HG03342 (cell line): ENCODE measurements around the gene NFKB2.
A peak's percentile ranks its signal among the peaks of the same experiment; 100 is the strongest.

Experiments used
- ATAC-seq: cut with Tn5 transposase; IDR thresholded peaks from one replicate; pipeline ENCODE4 v1.9.1; 2021; ENCODE audit warnings: mild to moderate bottlenecking, moderate library complexity; ENCODE audit not compliant: unreplicated experiment

The NFKB2 gene

GRCh38 chr10:102420714-102421506, 25.4 kb downstream of the NFKB2 start, which contains the start of gene FBXL15:
FBXL15 (plus strand) TSS chr10:102420836; CDS start chr10:102421130, 294 bp downstream.
- ATAC-seq = peak; percentile 62

GRCh38 chr10:102421507-102421756, 25.9 kb downstream of the NFKB2 start:
- no peak for ATAC-seq

DNA sequence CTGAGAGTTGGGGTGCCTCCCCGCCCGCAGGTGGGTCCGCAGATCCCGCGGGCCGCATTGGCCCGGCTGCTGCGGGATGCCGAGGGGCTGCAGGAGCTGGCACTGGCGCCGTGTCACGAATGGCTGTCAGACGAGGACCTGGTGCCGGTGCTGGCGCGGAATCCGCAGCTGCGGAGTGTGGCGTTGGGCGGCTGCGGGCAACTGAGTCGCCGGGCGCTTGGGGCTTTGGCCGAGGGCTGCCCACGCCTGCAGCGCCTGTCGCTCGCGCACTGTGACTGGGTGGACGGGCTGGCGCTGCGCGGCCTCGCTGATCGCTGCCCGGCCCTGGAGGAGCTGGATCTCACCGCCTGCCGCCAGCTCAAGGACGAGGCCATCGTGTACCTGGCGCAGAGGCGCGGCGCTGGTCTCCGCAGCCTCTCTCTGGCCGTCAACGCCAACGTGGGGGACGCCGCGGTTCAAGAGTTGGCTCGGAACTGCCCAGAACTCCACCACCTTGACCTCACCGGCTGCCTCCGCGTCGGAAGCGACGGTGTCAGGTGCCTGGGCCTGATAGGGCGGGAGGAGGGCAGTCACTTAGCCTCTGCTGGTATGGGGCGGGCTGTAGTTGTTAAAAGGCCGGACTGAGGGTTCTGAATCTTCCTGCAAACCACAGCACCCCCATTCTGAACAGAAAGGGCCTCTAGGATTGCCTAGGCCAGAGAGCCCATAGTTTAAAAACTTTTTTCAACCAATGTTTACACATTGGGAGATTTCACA, 26.4 kb downstream of the NFKB2 start:
- ATAC-seq = peak; percentile 4

DNA sequence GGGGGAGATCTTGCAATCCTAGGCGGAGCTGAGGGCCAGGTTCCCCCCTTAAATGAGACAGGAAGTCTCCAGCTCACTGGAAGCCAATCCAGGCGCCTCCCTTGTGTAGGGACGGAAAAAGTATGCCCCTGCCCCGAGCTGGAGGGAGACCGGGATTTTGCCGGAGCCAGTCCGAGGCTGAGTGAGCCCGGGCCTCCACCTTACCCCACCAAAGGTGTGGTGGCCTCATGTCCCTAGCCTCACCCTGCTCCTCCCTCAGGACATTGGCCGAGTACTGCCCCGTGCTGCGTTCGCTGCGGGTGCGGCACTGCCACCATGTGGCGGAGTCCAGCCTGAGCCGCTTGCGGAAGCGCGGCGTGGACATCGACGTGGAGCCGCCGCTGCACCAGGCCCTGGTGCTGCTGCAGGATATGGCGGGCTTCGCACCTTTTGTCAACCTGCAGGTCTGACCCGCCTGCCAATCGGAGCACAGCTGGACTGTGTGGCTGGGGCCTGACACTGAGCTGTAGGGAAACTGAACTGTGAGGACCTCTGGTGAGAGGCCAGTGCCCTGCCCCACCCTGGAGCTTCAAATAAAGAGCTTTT, 27.1 kb downstream of the NFKB2 start:
- ATAC-seq = no peak

- ATAC-seq = no peak
Observed at GRCh38 chr10:102423372-102423968, 28.0 kb downstream of the NFKB2 start.

- no peak for ATAC-seq
Observed at GRCh38 chr10:102424145-102424544, 28.6 kb downstream of the NFKB2 start.

DNA sequence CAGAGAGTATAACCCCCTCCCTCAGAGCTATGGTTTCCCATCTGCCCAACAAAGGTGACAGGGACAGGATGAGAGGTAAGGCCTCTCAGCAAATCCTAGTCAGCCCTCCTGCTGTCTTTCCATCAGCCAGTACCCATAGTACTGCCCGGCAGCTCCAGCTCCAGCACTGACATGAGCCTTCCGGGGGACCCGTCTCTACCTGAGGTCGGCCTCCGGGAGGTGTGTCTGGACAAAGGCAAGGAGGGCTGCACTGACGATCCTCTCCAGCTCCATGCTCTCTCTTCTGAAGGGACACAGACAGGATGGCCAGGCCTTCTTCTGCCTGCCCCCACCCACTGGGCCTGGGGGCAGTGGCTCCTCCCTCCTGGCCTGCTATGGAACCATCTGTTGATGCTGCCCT, 29.4 kb downstream of the NFKB2 start:
- ATAC-seq = no peak

GRCh38 chr10:102425444-102425843, 29.9 kb downstream of the NFKB2 start:
- no peak for ATAC-seq

- ATAC-seq = no peak
Observed at GRCh38 chr10:102426803-102427287, 31.3 kb downstream of the NFKB2 start.

GRCh38 chr10:102429468-102429867, 34.0 kb downstream of the NFKB2 start:
- no peak for ATAC-seq

DNA sequence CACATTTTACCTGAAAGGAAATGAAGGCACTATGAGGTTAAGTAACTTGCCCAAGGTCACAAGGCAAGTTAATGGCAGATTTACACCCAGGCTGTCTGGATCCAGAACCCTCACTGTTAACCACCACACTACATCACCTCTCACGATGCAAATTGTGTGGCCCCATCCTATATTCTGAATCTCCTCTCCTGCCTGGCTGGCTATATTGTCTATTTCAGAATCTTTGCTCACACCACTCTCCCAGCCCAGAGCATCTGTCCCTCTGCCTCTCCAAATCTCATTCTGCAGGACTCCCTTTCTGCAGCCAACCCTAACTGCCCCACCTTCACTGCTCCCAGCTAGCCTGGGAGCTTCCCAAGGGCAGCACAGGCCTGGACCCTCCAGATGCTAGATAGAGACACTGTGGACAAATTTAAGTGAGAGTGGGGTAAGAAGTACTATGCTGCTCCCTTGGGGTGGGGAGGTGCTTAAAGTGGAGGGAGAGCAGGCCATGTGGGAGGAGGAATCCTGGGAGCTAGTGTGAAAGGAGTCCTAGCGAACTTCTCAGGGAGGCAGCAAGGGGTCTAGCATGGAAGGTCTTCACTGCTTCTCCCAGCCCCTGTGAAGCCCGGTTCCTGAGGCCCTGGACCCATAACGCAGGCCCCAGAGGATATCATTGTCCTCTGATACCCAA, 36.1 kb downstream of the NFKB2 start:
- no peak for ATAC-seq

GRCh38 chr10:102432162-102432950, 36.9 kb downstream of the NFKB2 start, which contains the start of gene CUEDC2:
CUEDC2 (minus strand) TSS chr10:102432574; CDS start chr10:102425188, 7,386 bp downstream.
- peak; percentile 82 for ATAC-seq

GRCh38 chr10:102433619-102434046, 38.1 kb downstream of the NFKB2 start:
- no peak for ATAC-seq

GRCh38 chr10:102434394-102435132, 39.1 kb downstream of the NFKB2 start:
- ATAC-seq = no peak

DNA sequence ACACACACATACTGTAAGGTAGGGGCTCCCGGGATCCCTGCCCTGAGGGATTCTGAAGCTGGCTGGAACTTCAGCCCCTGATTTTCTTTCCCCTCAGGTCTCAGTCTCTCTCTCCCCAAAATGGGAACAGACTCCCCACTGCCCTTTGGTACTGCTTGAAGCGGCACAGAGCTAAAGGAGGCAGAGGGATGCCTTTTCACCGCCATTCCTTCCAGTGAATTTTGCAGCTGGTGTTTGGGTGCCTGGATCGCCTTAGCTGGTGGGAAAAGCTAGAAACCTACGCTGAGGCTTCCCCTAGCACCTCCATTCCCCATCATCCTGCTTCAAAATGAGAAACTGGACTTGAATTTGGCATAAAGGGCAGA, 39.6 kb downstream of the NFKB2 start:
- no peak for ATAC-seq

DNA sequence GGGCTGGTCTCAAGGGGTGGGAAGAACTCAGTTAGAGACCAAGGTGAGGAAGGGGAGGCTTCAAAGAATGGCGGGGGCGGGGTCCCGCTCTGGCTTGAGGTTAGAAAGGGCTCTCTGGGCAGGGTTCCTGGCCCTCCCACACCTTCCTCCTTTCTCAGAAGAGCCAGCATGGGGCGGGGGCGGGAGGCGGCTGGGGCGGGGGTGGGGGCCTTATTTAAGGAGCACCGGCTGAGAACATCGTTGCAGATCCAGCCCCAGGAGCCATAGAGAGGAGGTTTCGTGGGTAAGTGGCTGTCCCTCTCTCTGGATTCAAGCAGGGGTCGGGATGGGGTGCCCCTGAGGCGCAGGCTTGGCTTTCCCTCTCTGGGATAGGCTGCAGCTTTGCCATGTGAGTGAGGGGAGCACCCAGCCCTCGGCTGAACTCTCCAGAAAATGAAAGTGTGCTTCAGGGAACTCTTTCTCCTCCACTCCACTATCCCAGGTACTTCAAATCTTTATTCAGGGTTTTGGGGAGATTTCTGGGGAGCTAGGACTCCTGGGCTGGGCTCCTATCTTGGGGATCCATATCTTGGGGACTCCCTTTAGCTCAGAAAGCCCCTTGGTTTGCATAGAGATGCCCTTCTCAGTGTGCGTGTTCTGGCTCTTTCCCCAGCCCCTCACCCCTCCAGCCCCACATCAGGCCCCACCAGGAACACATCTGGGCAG, 40.2 kb downstream of the NFKB2 start:
- ATAC-seq = no peak

GRCh38 chr10:102436312-102436711, 40.8 kb downstream of the NFKB2 start:
- no peak for ATAC-seq

DNA sequence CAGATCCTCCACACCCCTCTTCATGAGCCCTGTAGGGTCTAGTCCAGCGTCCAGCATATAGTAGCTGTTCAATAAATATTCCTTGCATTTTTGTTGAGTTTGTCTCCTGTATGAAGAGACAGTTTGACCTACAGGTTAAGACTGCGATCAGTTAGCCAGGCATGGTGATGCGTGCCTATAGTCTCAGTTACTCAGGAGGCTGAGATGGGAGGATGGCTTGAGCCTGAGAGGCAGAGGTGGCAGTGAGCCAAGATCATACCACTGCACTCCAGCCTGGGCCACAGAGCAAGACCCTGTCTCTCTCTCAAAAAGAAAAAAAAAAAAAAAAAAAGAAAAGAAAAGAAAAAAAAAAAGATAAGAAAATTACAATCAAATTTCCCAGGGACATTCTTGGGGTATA, 42.0 kb downstream of the NFKB2 start:
- no peak for ATAC-seq

GRCh38 chr10:102438374-102438773, 42.9 kb downstream of the NFKB2 start:
- ATAC-seq = no peak
